Urinary bladder (tissue), 4 donors: ENCODE results near the gene KRTAP12-4. TPM values are rescaled to one million over a fixed set of nuclear protein-coding genes. Genes with fewer than 3 reads are reported as not detected.
"Not testable (repeated sequence)": the region's sequence is repeated elsewhere in the genome, so short reads cannot be mapped to it uniquely, and the experiment has no call there.

Source experiments
- DNase-seq: peaks from one replicate; pipeline ENCODE4 v3.0.0-alpha.2; 2015; ENCODE audit errors: extremely low spot score
- H3K27ac ChIP-seq: one replicate; pipeline ENCODE4 v1.5.1; 2013; ENCODE audit warnings: low read depth, mild to moderate bottlenecking, moderate library complexity
- H3K36me3 ChIP-seq: one replicate; pipeline ENCODE4 v1.6.1; 2013; ENCODE audit warnings: mild to moderate bottlenecking, moderate library complexity; ENCODE audit not compliant: insufficient read depth
- H3K4me1 ChIP-seq: one replicate; pipeline ENCODE4 v1.6.1; 2013; ENCODE audit warnings: mild to moderate bottlenecking, moderate library complexity; ENCODE audit not compliant: insufficient read depth
- H3K4me3 ChIP-seq: one replicate; pipeline ENCODE4 v1.5.1; 2013; ENCODE audit warnings: low read depth, low read length
- WGBS: extraction: QIAGEN DNeasy Blood & Tissue Kit; methylation state at CpG from one replicate; pipeline ENCODE4 v1.1.7; 2013; 5-methylcytosine and 5-hydroxymethylcytosine counted together
- polyA plus RNA-seq: library from polyadenylated mRNA; stranded (reverse); fragments of 200-250 nt; gene quantifications from one replicate; pipeline ENCODE4 v1.2.3, GENCODE V29; 2013
- small RNA-seq: library from RNA; depleted of rRNA; stranded (forward); fragments of <200 nt; gene quantifications from one replicate; pipeline ENCODE3, GENCODE V24; 2014
- total RNA-seq: library from RNA; depleted of rRNA; stranded (reverse); fragments of >200 nt; gene quantifications from one replicate; pipeline ENCODE4 v1.2.3, GENCODE V29; 2014
- donor health status: healthy with polysubstance abuse.
- donor health status: healthy.

The KRTAP12-4 gene
- total and polyA plus RNA-seq, 2 donors, result not detected

DNA sequence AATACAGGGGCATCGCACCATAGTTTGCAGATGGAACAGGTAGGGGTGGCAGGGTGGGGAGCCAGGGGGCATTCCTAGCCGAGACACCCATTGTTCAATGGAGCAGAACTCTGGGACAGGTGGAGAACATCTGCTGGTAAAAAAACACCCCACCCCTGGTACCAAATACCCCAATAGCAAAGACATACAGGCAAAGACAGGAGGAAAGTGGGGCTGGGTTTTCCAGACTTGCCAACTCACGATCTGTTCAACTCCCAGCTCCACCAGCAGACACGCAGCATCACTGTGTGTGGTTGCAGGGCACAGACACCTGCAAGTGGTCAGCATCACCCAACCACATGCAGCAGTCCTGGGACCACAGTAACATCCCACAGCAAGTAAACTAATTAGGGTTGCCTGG, 42.9 kb downstream of the KRTAP12-4 start:
- Histone ChIP-seq H3K4me3 (no peak overlapping the region), H3K36me3 (no peaks in the 10 kb centered on the region), H3K27ac (no peak overlapping the region), H3K4me1 (no peaks in the 10 kb centered on the region)
- no peak for DNase-seq
- WGBS, result 85% methylated on average over 4 of the region's 4 CpGs

DNA sequence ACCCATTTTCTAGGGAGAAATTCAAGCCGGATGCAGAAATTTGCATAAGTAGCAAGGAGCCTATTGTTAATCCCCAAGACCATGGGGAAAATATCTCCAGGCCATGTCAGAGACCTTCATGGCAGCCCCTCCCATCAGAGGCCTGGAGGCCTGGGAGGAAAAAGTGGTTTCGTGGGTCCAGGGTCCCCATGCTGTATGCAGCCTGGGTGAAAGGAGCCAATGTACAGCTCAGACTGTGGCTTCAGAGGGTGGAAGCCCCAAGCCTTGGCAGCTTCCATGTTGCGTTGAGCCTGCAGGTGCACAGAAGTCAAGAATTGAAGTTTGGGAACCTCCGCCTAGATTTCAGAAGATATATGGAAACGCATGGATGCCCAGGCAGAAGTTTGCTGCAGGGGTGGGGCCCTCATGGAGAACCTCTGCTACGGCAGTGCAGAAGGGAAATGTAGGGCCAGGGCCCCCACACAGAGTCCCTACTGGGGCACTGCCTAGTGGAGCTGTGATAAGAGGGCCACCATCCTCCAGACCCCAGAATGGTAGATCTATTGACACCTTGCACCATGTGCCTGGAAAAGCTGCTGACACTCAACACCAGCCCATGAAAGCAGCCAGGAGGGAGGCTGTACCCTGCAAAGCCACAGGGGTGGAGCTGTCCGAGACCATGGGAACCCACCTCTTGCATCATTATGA, 44.2 kb downstream of the KRTAP12-4 start:
- 92% methylated on average over 7 of the region's 7 CpGs for WGBS
- H3K36me3 ChIP-seq, DNase-seq, H3K4me1 ChIP-seq, H3K4me3 ChIP-seq, H3K27ac ChIP-seq: not testable (repeated sequence)

DNA sequence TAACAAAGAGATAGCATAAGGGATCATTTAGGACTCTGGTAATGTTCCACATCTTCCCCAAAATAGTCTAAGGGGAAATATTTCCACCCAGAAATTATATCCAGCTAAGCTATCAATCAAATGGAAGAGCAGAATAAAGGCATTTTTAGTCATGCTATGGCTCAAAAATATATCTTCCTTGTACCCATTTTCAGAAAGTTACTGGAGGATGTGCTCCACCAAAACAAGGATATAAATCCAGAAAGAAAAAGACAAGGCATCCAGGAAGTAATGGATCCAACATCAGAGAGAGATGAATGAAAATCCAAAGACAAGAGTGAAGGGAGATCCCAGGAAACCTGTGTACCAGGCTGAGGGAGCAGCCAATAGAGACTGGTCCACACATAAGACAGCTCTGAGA, 45.3 kb downstream of the KRTAP12-4 start:
- no peak overlapping the region for H3K4me3 ChIP-seq
- no peaks in the 10 kb centered on the region for H3K4me1 ChIP-seq
- no peak for DNase-seq
- no peaks in the 10 kb centered on the region for H3K36me3 ChIP-seq
- H3K27ac ChIP-seq, result no peak overlapping the region

DNA sequence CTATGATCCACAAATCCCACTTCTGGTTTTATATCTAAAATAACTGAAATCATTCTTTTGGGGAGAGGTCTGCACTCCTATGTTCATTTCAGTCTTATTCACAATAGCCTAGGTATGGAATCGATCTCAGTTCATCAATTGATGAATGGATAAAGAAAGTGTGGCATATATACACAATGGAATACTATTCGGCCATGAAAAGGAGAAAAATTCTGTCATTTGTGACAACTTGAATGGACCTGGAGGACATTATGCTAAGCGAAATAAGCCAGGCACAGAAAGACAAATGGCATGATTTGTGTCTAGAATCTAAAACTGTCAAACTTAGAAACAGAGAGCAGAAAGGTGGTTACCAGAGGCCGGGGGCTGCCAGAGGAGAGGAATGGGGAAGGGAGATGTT, 48.0 kb downstream of the KRTAP12-4 start:
- WGBS, result 76% methylated on average over 4 of the region's 4 CpGs
- DNase-seq, result no peak
- no peak overlapping the region for H3K27ac ChIP-seq
- no peak overlapping the region for H3K4me3 ChIP-seq
- no peaks in the 10 kb centered on the region for H3K4me1 ChIP-seq
- no peaks in the 10 kb centered on the region for H3K36me3 ChIP-seq

Small RNA genes within 50 kb of the gene (small RNA-seq; reads per million reads assigned to genes)
- gene KRTAP12-6P, result not detected

Other genes starting within 250 kb of the KRTAP12-4 start
- 1.5 TPM for gene LRRC3, start 199.1 kb downstream of the KRTAP12-4 start, total RNA-seq
- gene LRRC3, start 199.1 kb downstream of the KRTAP12-4 start, polyA plus RNA-seq, result 4.1 TPM
- not detected for gene KRTAP10-1, start 114.5 kb downstream of the KRTAP12-4 start, total RNA-seq
- not detected for gene KRTAP10-1, start 114.5 kb downstream of the KRTAP12-4 start, polyA plus RNA-seq
- not detected for gene KRTAP10-2, start 103.2 kb downstream of the KRTAP12-4 start, total RNA-seq
- not detected for gene KRTAP10-2, start 103.2 kb downstream of the KRTAP12-4 start, polyA plus RNA-seq
- not detected for gene KRTAP10-3, start 95.9 kb downstream of the KRTAP12-4 start, total RNA-seq
- not detected for gene KRTAP10-3, start 95.9 kb downstream of the KRTAP12-4 start, polyA plus RNA-seq
- not detected for gene KRTAP10-4, start 80.9 kb downstream of the KRTAP12-4 start, total RNA-seq
- not detected for gene KRTAP10-4, start 80.9 kb downstream of the KRTAP12-4 start, polyA plus RNA-seq
- gene KRTAP10-5, start 74.1 kb downstream of the KRTAP12-4 start, total RNA-seq, result not detected
- not detected for gene KRTAP10-5, start 74.1 kb downstream of the KRTAP12-4 start, polyA plus RNA-seq
- gene KRTAP10-6, start 62.2 kb downstream of the KRTAP12-4 start, total RNA-seq, result not detected
- gene KRTAP10-6, start 62.2 kb downstream of the KRTAP12-4 start, polyA plus RNA-seq, result not detected
- gene KRTAP10-7, start 54.1 kb downstream of the KRTAP12-4 start, total RNA-seq, result not detected
- gene KRTAP10-7, start 54.1 kb downstream of the KRTAP12-4 start, polyA plus RNA-seq, result not detected
- gene KRTAP10-8, start 42.6 kb downstream of the KRTAP12-4 start, total RNA-seq, result not detected
- gene KRTAP10-8, start 42.6 kb downstream of the KRTAP12-4 start, polyA plus RNA-seq, result not detected
- gene KRTAP10-9, start 27.6 kb downstream of the KRTAP12-4 start, total RNA-seq, result not detected
- not detected for gene KRTAP10-9, start 27.6 kb downstream of the KRTAP12-4 start, polyA plus RNA-seq
- gene KRTAP10-10, start 17.3 kb downstream of the KRTAP12-4 start, total RNA-seq, result not detected
- gene KRTAP10-10, start 17.3 kb downstream of the KRTAP12-4 start, polyA plus RNA-seq, result not detected
- not detected for gene KRTAP10-11, start 8.2 kb downstream of the KRTAP12-4 start, total RNA-seq
- gene KRTAP10-11, start 8.2 kb downstream of the KRTAP12-4 start, polyA plus RNA-seq, result not detected
- not detected for gene KRTAP12-3, start 3.3 kb upstream of the KRTAP12-4 start, total RNA-seq
- not detected for gene KRTAP12-3, start 3.3 kb upstream of the KRTAP12-4 start, polyA plus RNA-seq
- gene KRTAP12-2, start 12.3 kb upstream of the KRTAP12-4 start, total RNA-seq, result not detected
- not detected for gene KRTAP12-2, start 12.3 kb upstream of the KRTAP12-4 start, polyA plus RNA-seq
- gene KRTAP12-1, start 27.5 kb upstream of the KRTAP12-4 start, total RNA-seq, result not detected
- not detected for gene KRTAP12-1, start 27.5 kb upstream of the KRTAP12-4 start, polyA plus RNA-seq
- not detected for gene KRTAP10-12, start 42.5 kb upstream of the KRTAP12-4 start, total RNA-seq
- gene KRTAP10-12, start 42.5 kb upstream of the KRTAP12-4 start, polyA plus RNA-seq, result not detected
- gene TSPEAR, start 56.9 kb upstream of the KRTAP12-4 start, total RNA-seq, result 0.21 TPM
- gene TSPEAR, start 56.9 kb upstream of the KRTAP12-4 start, polyA plus RNA-seq, result 0.03 TPM
- 75.9 TPM for gene UBE2G2, start 147.2 kb upstream of the KRTAP12-4 start, total RNA-seq
- 65.4 TPM for gene UBE2G2, start 147.2 kb upstream of the KRTAP12-4 start, polyA plus RNA-seq
- gene SUMO3, start 163.4 kb upstream of the KRTAP12-4 start, total RNA-seq, result 33.7 TPM
- gene SUMO3, start 163.4 kb upstream of the KRTAP12-4 start, polyA plus RNA-seq, result 84.2 TPM
- gene PTTG1IP, start 219.0 kb upstream of the KRTAP12-4 start, total RNA-seq, result 154 TPM
- 233 TPM for gene PTTG1IP, start 219.0 kb upstream of the KRTAP12-4 start, polyA plus RNA-seq